ENCODE measurements around the gene GABPB2. TPM values are rescaled to one million over a fixed set of nuclear protein-coding genes. Genes with fewer than 3 reads are reported as not detected.

The GABPB2 gene
- total RNA-seq, 1 experiment from 2014 or later: 2.0 TPM

DNA sequence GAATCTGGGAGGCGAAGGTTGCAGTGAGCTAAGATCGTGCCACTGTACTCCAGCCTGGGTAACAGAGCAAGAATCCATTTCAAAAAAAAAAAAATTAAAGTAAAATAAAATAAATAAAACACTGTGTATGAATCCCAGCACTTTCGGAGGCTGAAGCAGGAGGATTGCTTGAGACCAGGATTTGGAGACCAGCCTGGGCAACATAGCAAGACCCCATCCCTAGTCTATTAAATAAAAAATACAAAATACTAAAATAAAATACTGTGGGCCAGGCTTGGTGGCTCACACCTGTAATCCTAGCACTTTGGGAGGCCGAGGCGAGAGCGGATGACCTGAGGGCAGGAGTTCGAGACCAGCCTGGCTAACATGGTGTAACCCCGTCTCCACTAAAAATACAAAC, 38.4 kb upstream of the GABPB2 start:
- H3K36me3 ChIP-seq (ENCODE audit: control insufficient read depth, insufficient read depth, low read length): peaks cover 3% of the 10 kb centered on the region; the same call in 1 of the 2 replicates
- Mint-ChIP-seq H3K27me3 (ENCODE audit: insufficient read depth, unreplicated experiment) (no peaks in the 10 kb centered on the region), H3K27ac (ENCODE audit: unreplicated experiment) (no peak overlapping the region), H3K36me3 (ENCODE audit: insufficient read depth, unreplicated experiment) (peaks cover 40% of the 10 kb centered on the region), H3K4me3 (ENCODE audit: unreplicated experiment) (no peak overlapping the region), H3K4me1 (ENCODE audit: low read depth, unreplicated experiment) (no peaks in the 10 kb centered on the region), H3K9me3 (ENCODE audit: unreplicated experiment) (no peaks in the 10 kb centered on the region)
- TF ChIP-seq, protein P1, sequence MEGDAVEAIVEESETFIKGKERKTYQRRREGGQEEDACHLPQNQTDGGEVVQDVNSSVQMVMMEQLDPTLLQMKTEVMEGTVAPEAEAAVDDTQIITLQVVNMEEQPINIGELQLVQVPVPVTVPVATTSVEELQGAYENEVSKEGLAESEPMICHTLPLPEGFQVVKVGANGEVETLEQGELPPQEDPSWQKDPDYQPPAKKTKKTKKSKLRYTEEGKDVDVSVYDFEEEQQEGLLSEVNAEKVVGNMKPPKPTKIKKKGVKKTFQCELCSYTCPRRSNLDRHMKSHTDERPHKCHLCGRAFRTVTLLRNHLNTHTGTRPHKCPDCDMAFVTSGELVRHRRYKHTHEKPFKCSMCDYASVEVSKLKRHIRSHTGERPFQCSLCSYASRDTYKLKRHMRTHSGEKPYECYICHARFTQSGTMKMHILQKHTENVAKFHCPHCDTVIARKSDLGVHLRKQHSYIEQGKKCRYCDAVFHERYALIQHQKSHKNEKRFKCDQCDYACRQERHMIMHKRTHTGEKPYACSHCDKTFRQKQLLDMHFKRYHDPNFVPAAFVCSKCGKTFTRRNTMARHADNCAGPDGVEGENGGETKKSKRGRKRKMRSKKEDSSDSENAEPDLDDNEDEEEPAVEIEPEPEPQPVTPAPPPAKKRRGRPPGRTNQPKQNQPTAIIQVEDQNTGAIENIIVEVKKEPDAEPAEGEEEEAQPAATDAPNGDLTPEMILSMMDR (IDR thresholded peaks at IDR 0.05; ENCODE audit: insufficient read depth in 1 of 2, low read depth in 1 of 2, low read length in 1 of 2, severe bottlenecking in 1 of 2, unreplicated experiment in 1 of 2): no peak
- no peaks in the 10 kb centered on the region for H3K27me3 ChIP-seq (replicated peaks; ENCODE audit: control insufficient read depth, insufficient read depth, low read length)
- intact Hi-C loops (cut with micrococcal nuclease; ENCODE audit: unreplicated experiment): no loop called here
- ChIA-PET CTCF (no interaction called here), POLR2A (no interaction called here)
- no peaks in the 10 kb centered on the region for H3K4me1 ChIP-seq
- H3K4me3 ChIP-seq (ENCODE audit: low read depth, low read length): no peak overlapping the region
- DNase-seq: no peak
- BruUV-seq (replicated peaks): no TSS peak
- no peaks in the 10 kb centered on the region for H3K9me3 ChIP-seq

DNA sequence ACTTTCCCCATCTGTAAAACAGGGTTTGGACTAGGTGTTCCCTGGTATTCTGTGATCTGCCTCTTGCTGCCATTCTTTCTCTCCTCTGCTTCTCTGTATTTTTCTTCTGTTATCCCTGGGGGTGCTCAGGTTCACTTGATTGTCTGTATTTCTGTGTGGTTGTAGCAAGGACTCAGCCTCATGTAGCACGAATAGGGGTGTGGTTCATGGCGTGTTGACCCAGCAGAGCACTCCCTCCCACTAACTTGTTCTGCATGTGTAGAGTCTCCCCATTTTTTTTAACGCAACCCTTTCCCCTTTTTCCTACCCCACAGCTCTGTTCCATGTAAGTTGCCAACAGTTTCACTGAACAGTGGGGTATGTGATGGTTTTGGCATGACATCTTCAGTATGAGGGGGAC, 35.4 kb upstream of the GABPB2 start:
- Mint-ChIP-seq H3K9me3 (ENCODE audit: unreplicated experiment) (no peaks in the 10 kb centered on the region), H3K4me1 (ENCODE audit: low read depth, unreplicated experiment) (no peaks in the 10 kb centered on the region), H3K36me3 (ENCODE audit: insufficient read depth, unreplicated experiment) (peaks cover 32% of the 10 kb centered on the region), H3K4me3 (ENCODE audit: unreplicated experiment) (no peak overlapping the region), H3K27ac (ENCODE audit: unreplicated experiment) (no peak overlapping the region), H3K27me3 (ENCODE audit: insufficient read depth, unreplicated experiment) (no peaks in the 10 kb centered on the region)
- DNase-seq: no peak
- POLR2A ChIA-PET: no interaction called here
- TF ChIP-seq, protein P1 (IDR thresholded peaks at IDR 0.05; ENCODE audit: insufficient read depth in 1 of 2, low read depth in 1 of 2, low read length in 1 of 2, severe bottlenecking in 1 of 2, unreplicated experiment in 1 of 2): no peak
- no peaks in the 10 kb centered on the region for H3K9me3 ChIP-seq
- H3K27me3 ChIP-seq (replicated peaks; ENCODE audit: control insufficient read depth, insufficient read depth, low read length): no peaks in the 10 kb centered on the region
- no TSS peak for BruUV-seq (replicated peaks)
- intact Hi-C loops (cut with micrococcal nuclease; ENCODE audit: unreplicated experiment): no loop called here
- H3K4me3 ChIP-seq (ENCODE audit: low read depth, low read length): no peak overlapping the region
- no peaks in the 10 kb centered on the region; the same call in 1 of the 2 replicates for H3K36me3 ChIP-seq (ENCODE audit: control insufficient read depth, insufficient read depth, low read length)
- CTCF ChIA-PET: no interaction called here
- H3K4me1 ChIP-seq: no peaks in the 10 kb centered on the region

DNA sequence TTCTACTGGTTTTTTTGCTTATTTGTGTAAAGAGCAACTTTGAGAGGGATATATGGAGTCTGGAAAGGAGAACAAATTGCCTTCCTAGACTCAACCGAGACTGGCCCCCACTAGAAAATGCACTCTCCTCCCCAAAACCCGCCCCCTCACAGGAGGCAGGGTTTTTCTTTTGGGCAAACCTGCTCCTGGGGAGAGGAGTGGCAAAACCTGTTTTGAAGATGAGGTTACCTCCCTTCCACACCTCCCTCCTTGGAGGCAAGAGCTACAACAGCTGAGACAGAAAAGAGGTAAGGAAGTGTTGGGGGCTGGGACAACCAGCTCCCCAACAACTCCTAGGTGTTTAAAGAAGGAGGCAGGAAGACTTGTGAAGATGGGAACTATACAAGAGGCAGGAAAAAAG, 34.2 kb upstream of the GABPB2 start, which contains the start of gene BNIPL:
Gene BNIPL, plus strand, starts transcription at position 231 of the 400 bp plus-strand sequence. Its CDS starts 140 bp downstream, at position 371.
- H3K4me1 ChIP-seq: no peaks in the 10 kb centered on the region
- BruUV-seq (replicated peaks): no TSS peak
- no peak within 1 kb of the TSS for H3K4me3 Mint-ChIP-seq (ENCODE audit: unreplicated experiment)
- no peaks in the 10 kb centered on the region for H3K4me1 Mint-ChIP-seq (ENCODE audit: low read depth, unreplicated experiment)
- CTCF ChIA-PET: no interaction called here
- H3K27me3 Mint-ChIP-seq (ENCODE audit: insufficient read depth, unreplicated experiment): no peaks in the 10 kb centered on the region
- no peaks in the 10 kb centered on the region for H3K9me3 Mint-ChIP-seq (ENCODE audit: unreplicated experiment)
- no peaks in the 10 kb centered on the region for H3K27me3 ChIP-seq (replicated peaks; ENCODE audit: control insufficient read depth, insufficient read depth, low read length)
- no peak within 1 kb of the TSS for H3K4me3 ChIP-seq (ENCODE audit: low read depth, low read length)
- H3K36me3 ChIP-seq (ENCODE audit: control insufficient read depth, insufficient read depth, low read length): no peaks in the 10 kb centered on the region; the same call in 1 of the 2 replicates
- H3K36me3 Mint-ChIP-seq (ENCODE audit: insufficient read depth, unreplicated experiment): peaks cover 21% of the 10 kb centered on the region
- DNase-seq: no peak
- H3K27ac Mint-ChIP-seq (ENCODE audit: unreplicated experiment): no peak within 1 kb of the TSS
- TF ChIP-seq, protein P1 (IDR thresholded peaks at IDR 0.05; ENCODE audit: insufficient read depth in 1 of 2, low read depth in 1 of 2, low read length in 1 of 2, severe bottlenecking in 1 of 2, unreplicated experiment in 1 of 2): no peak
- intact Hi-C loops (cut with micrococcal nuclease; ENCODE audit: unreplicated experiment): no loop called here
- no peaks in the 10 kb centered on the region for H3K9me3 ChIP-seq
- POLR2A ChIA-PET: no interaction called here
